ENCODE measurements around the gene MANSC4. TPM values are rescaled to one million over a fixed set of nuclear protein-coding genes. Genes with fewer than 3 reads are reported as not detected.
A peak's percentile ranks its signal among the peaks of the same experiment; 100 is the strongest.

MANSC4 gene
- total and polyA plus RNA-seq, 9 of the 15 experiments (the other 6 are each of a cell fraction or from before 2014, with no cell fraction given) = not detected

DNA sequence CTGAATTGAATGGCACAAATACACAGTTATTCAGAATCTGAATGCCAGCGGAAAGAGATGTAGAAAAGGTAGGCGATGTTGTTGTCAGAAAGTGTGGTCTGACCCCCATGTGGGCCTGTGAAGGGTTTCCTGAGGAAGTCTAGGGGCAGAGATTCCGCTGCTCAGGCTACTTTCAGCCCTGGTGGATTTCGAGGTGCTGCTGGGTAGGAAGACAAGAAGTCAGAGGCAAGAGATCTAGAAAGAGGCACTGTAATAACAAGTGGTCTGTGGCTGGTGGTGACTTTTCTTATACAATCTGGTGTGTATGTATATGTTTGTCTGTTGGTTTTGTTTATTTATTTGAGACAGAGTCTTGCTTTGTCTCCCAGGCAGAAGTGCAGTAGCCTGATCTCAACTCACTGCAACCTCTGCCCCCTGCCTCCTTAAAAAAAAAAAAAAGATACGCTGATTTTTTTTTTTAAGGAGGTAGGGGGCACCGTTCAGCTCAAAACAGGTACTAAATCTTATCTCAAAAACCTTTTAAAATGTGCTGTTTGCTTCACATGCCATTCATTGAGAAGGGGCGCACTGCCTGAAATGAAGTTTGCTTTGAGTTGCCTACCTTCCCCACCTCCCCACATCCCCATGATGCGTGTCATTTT, 27.1 kb upstream of the MANSC4 start:
- Histone ChIP-seq H2AFZ (ENCODE audit: low read depth, low read length) (no peak overlapping the region), H3K9me1 (ENCODE audit: control insufficient read depth, insufficient read depth, low read length) (no peaks in the 10 kb centered on the region), H3K9ac (ENCODE audit: insufficient read depth in 1 of 2, low read depth in 2 of 2, low read length in 2 of 2) (no peak overlapping the region), H3K4me3 (no peak overlapping the region), H3K27ac (ENCODE audit: extremely low read depth, low read depth, low read length) (no peak overlapping the region), H3K36me3 (ENCODE audit: control insufficient read depth, insufficient read depth, low read length) (no peaks in the 10 kb centered on the region), H3K4me1 (replicated peaks in 1 of 2; ENCODE audit: control insufficient read depth in 2 of 2, insufficient read depth in 2 of 2, low read length in 2 of 2) (peaks cover 0 to 10% of the 10 kb centered on the region in 2 experiments; a peak in 3 of 5 replicates), H3K9me3 (replicated peaks; ENCODE audit: control insufficient read depth, insufficient read depth, low read depth, low read length) (no peaks in the 10 kb centered on the region), H3K27me3 (ENCODE audit: control insufficient read depth in 2 of 2, insufficient read depth in 2 of 2, low read length in 2 of 2) (no peaks in the 10 kb centered on the region; a peak in 1 of 5 replicates), H3K79me2 (ENCODE audit: control insufficient read depth, insufficient read depth, low read length) (no peaks in the 10 kb centered on the region), H4K20me1 (replicated peaks; ENCODE audit: control insufficient read depth, insufficient read depth, low read length) (no peaks in the 10 kb centered on the region), H3K4me2 (ENCODE audit: insufficient read depth, low read length) (no peak overlapping the region)
- intact Hi-C loops (cut with micrococcal nuclease) (no loop called here), in situ Hi-C loops (cut with MboI) (no loop called here)
- CTCF ChIA-PET (ENCODE audit: low intra/inter-chr PET ratio) = no interaction called here
- no peak for DNase-seq (ENCODE audit: extremely low read depth in 1 of 4, low spot score in 3 of 4)
- no peak; the same call in 2 of the 3 replicates for ATAC-seq
- BruUV-seq (replicated peaks) = no TSS peak
- POLR2A ChIA-PET = no interaction called here
- no peak for FAIRE-seq
- peak; percentile 87 for TF ChIP-seq ZNF384 (IDR thresholded peaks at IDR 0.05; ENCODE audit: low read depth, low read length)
- TF ChIP-seq CEBPB (tag; IDR thresholded peaks at IDR 0.05) = no peak
- TF ChIP-seq, protein P1, sequence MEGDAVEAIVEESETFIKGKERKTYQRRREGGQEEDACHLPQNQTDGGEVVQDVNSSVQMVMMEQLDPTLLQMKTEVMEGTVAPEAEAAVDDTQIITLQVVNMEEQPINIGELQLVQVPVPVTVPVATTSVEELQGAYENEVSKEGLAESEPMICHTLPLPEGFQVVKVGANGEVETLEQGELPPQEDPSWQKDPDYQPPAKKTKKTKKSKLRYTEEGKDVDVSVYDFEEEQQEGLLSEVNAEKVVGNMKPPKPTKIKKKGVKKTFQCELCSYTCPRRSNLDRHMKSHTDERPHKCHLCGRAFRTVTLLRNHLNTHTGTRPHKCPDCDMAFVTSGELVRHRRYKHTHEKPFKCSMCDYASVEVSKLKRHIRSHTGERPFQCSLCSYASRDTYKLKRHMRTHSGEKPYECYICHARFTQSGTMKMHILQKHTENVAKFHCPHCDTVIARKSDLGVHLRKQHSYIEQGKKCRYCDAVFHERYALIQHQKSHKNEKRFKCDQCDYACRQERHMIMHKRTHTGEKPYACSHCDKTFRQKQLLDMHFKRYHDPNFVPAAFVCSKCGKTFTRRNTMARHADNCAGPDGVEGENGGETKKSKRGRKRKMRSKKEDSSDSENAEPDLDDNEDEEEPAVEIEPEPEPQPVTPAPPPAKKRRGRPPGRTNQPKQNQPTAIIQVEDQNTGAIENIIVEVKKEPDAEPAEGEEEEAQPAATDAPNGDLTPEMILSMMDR (IDR thresholded peaks at IDR 0.05 in 2 of 3, conservative IDR thresholded peaks at IDR 0.05 in 1 of 3; ENCODE audit: insufficient read depth in 2 of 3, low read depth in 1 of 3, low read length in 3 of 3) = peak in 2 of 3 experiments; percentile 9 to 31; a peak in 3 of 6 replicates
- no peak for TF ChIP-seq RNF2 (IDR thresholded peaks at IDR 0.05)
- TF ChIP-seq RCOR1 (IDR thresholded peaks at IDR 0.05; ENCODE audit: borderline replicate concordance in 1 of 2, low read depth in 2 of 2, low read length in 2 of 2) = no peak
- TF ChIP-seq, protein P2, sequence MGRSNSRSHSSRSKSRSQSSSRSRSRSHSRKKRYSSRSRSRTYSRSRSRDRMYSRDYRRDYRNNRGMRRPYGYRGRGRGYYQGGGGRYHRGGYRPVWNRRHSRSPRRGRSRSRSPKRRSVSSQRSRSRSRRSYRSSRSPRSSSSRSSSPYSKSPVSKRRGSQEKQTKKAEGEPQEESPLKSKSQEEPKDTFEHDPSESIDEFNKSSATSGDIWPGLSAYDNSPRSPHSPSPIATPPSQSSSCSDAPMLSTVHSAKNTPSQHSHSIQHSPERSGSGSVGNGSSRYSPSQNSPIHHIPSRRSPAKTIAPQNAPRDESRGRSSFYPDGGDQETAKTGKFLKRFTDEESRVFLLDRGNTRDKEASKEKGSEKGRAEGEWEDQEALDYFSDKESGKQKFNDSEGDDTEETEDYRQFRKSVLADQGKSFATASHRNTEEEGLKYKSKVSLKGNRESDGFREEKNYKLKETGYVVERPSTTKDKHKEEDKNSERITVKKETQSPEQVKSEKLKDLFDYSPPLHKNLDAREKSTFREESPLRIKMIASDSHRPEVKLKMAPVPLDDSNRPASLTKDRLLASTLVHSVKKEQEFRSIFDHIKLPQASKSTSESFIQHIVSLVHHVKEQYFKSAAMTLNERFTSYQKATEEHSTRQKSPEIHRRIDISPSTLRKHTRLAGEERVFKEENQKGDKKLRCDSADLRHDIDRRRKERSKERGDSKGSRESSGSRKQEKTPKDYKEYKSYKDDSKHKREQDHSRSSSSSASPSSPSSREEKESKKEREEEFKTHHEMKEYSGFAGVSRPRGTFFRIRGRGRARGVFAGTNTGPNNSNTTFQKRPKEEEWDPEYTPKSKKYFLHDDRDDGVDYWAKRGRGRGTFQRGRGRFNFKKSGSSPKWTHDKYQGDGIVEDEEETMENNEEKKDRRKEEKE (IDR thresholded peaks at IDR 0.05; ENCODE audit: borderline replicate concordance in 1 of 2, control insufficient read depth in 1 of 2, low read depth in 2 of 2, low read length in 1 of 2) = no peak
- no peak for TF ChIP-seq ZNF324 (CRISPR knock-in tag; IDR thresholded peaks at IDR 0.05)
- TF ChIP-seq, protein P3, sequence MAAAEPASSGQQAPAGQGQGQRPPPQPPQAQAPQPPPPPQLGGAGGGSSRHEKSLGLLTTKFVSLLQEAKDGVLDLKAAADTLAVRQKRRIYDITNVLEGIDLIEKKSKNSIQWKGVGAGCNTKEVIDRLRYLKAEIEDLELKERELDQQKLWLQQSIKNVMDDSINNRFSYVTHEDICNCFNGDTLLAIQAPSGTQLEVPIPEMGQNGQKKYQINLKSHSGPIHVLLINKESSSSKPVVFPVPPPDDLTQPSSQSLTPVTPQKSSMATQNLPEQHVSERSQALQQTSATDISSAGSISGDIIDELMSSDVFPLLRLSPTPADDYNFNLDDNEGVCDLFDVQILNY (CRISPR knock-in tag; IDR thresholded peaks at IDR 0.05) = no peak
- TF ChIP-seq, protein P4, sequence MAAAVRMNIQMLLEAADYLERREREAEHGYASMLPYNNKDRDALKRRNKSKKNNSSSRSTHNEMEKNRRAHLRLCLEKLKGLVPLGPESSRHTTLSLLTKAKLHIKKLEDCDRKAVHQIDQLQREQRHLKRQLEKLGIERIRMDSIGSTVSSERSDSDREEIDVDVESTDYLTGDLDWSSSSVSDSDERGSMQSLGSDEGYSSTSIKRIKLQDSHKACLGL (CRISPR knock-in tag; IDR thresholded peaks at IDR 0.05; ENCODE audit: borderline replicate concordance, poor library complexity, severe bottlenecking) = no peak
- no peak for TF ChIP-seq ILK (tag; IDR thresholded peaks at IDR 0.05; ENCODE audit: borderline replicate concordance, low read depth)
- 56% methylated on average over 8 of the region's 8 CpGs for WGBS (ENCODE audit: insufficient coverage, low coverage, missing lambda C conversion rate)

All from K562 (cell line).